ENCODE data around the gene JADE2.

JADE2 gene

DNA sequence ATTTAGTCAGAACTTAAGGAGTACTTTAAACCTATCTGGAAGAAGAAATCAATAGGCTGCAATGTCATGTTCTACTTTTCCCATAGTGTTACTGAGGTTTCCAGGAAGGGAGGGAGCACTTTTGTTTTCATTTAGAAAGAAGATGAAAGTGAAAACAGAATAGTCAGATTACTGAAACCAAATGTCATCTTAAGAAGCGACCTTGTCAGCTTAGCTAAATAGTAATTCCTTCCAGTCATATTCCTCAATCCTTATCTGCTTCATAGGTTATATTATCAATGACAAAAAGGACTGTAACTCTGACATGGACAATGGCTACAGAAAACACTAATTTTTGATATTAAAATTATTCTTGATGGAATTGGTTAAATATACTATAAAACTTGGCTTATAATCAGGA, 79.4 kb downstream of the JADE2 start (continued):
- no peak for TF ChIP-seq PPARA (CRISPR knock-in tag; IDR thresholded peaks at IDR 0.05; ENCODE audit: borderline replicate concordance)
- TF ChIP-seq, protein P1, sequence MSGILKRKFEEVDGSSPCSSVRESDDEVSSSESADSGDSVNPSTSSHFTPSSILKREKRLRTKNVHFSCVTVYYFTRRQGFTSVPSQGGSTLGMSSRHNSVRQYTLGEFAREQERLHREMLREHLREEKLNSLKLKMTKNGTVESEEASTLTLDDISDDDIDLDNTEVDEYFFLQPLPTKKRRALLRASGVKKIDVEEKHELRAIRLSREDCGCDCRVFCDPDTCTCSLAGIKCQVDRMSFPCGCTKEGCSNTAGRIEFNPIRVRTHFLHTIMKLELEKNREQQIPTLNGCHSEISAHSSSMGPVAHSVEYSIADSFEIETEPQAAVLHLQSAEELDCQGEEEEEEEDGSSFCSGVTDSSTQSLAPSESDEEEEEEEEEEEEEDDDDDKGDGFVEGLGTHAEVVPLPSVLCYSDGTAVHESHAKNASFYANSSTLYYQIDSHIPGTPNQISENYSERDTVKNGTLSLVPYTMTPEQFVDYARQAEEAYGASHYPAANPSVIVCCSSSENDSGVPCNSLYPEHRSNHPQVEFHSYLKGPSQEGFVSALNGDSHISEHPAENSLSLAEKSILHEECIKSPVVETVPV (CRISPR knock-in tag; IDR thresholded peaks at IDR 0.05): no peak
- no peak for TF ChIP-seq ARNTL (CRISPR knock-in tag; IDR thresholded peaks at IDR 0.05; ENCODE audit: borderline replicate concordance, low read depth)
- no peak for TF ChIP-seq TCF4 (CRISPR knock-in tag; IDR thresholded peaks at IDR 0.05; ENCODE audit: borderline replicate concordance)
- no peak for TF ChIP-seq ZNF70 (CRISPR knock-in tag; IDR thresholded peaks at IDR 0.05)
- TF ChIP-seq ISL1 (CRISPR knock-in tag; IDR thresholded peaks at IDR 0.05): no peak
- no peak for TF ChIP-seq OSR1 (CRISPR knock-in tag; IDR thresholded peaks at IDR 0.05)
- TF ChIP-seq, protein P2, sequence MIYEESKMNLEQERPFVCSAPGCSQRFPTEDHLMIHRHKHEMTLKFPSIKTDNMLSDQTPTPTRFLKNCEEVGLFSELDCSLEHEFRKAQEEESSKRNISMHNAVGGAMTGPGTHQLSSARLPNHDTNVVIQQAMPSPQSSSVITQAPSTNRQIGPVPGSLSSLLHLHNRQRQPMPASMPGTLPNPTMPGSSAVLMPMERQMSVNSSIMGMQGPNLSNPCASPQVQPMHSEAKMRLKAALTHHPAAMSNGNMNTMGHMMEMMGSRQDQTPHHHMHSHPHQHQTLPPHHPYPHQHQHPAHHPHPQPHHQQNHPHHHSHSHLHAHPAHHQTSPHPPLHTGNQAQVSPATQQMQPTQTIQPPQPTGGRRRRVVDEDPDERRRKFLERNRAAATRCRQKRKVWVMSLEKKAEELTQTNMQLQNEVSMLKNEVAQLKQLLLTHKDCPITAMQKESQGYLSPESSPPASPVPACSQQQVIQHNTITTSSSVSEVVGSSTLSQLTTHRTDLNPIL (CRISPR knock-in tag; IDR thresholded peaks at IDR 0.05; ENCODE audit: low read depth): no peak
- TF ChIP-seq, protein P3, sequence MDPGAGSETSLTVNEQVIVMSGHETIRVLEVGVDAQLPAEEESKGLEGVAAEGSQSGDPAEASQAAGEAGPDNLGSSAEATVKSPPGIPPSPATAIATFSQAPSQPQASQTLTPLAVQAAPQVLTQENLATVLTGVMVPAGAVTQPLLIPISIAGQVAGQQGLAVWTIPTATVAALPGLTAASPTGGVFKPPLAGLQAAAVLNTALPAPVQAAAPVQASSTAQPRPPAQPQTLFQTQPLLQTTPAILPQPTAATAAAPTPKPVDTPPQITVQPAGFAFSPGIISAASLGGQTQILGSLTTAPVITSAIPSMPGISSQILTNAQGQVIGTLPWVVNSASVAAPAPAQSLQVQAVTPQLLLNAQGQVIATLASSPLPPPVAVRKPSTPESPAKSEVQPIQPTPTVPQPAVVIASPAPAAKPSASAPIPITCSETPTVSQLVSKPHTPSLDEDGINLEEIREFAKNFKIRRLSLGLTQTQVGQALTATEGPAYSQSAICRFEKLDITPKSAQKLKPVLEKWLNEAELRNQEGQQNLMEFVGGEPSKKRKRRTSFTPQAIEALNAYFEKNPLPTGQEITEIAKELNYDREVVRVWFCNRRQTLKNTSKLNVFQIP (CRISPR knock-in tag; IDR thresholded peaks at IDR 0.05; ENCODE audit: borderline replicate concordance, low read depth): no peak

DNA sequence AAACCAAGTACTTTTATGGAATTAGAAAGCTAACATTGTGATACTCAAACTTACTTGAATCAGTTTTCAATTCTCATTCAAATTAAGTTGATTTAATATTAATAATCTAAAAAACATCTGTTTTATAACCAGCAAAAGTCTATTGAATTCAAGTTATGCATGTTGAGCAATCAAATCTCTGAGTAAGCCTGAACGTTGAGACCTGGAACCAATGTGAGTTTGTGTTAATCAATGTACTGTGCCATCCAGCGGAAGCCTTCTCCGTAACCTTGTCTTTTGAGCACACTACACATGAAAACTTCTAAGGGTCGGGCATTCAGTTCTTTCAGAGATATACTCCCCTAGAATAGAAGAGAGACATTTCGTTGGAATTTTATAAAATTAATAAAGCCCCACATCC, 81.3 kb downstream of the JADE2 start:
- TF ChIP-seq CSDC2 (CRISPR knock-in tag; IDR thresholded peaks at IDR 0.05): no peak
- no peak for TF ChIP-seq ARNTL (CRISPR knock-in tag; IDR thresholded peaks at IDR 0.05; ENCODE audit: borderline replicate concordance, low read depth)
- TF ChIP-seq, protein P3 (CRISPR knock-in tag; IDR thresholded peaks at IDR 0.05; ENCODE audit: borderline replicate concordance, low read depth): no peak
- TF ChIP-seq, protein P4, sequence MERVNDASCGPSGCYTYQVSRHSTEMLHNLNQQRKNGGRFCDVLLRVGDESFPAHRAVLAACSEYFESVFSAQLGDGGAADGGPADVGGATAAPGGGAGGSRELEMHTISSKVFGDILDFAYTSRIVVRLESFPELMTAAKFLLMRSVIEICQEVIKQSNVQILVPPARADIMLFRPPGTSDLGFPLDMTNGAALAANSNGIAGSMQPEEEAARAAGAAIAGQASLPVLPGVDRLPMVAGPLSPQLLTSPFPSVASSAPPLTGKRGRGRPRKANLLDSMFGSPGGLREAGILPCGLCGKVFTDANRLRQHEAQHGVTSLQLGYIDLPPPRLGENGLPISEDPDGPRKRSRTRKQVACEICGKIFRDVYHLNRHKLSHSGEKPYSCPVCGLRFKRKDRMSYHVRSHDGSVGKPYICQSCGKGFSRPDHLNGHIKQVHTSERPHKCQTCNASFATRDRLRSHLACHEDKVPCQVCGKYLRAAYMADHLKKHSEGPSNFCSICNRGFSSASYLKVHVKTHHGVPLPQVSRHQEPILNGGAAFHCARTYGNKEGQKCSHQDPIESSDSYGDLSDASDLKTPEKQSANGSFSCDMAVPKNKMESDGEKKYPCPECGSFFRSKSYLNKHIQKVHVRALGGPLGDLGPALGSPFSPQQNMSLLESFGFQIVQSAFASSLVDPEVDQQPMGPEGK (CRISPR knock-in tag; IDR thresholded peaks at IDR 0.05; ENCODE audit: borderline replicate concordance): no peak
- TF ChIP-seq, protein P5, sequence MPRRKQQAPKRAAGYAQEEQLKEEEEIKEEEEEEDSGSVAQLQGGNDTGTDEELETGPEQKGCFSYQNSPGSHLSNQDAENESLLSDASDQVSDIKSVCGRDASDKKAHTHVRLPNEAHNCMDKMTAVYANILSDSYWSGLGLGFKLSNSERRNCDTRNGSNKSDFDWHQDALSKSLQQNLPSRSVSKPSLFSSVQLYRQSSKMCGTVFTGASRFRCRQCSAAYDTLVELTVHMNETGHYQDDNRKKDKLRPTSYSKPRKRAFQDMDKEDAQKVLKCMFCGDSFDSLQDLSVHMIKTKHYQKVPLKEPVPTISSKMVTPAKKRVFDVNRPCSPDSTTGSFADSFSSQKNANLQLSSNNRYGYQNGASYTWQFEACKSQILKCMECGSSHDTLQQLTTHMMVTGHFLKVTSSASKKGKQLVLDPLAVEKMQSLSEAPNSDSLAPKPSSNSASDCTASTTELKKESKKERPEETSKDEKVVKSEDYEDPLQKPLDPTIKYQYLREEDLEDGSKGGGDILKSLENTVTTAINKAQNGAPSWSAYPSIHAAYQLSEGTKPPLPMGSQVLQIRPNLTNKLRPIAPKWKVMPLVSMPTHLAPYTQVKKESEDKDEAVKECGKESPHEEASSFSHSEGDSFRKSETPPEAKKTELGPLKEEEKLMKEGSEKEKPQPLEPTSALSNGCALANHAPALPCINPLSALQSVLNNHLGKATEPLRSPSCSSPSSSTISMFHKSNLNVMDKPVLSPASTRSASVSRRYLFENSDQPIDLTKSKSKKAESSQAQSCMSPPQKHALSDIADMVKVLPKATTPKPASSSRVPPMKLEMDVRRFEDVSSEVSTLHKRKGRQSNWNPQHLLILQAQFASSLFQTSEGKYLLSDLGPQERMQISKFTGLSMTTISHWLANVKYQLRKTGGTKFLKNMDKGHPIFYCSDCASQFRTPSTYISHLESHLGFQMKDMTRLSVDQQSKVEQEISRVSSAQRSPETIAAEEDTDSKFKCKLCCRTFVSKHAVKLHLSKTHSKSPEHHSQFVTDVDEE (CRISPR knock-in tag; IDR thresholded peaks at IDR 0.05): no peak
- no peak for TF ChIP-seq TOX (CRISPR knock-in tag; IDR thresholded peaks at IDR 0.05; ENCODE audit: borderline replicate concordance)
- ATAC-seq: no peak

DNA sequence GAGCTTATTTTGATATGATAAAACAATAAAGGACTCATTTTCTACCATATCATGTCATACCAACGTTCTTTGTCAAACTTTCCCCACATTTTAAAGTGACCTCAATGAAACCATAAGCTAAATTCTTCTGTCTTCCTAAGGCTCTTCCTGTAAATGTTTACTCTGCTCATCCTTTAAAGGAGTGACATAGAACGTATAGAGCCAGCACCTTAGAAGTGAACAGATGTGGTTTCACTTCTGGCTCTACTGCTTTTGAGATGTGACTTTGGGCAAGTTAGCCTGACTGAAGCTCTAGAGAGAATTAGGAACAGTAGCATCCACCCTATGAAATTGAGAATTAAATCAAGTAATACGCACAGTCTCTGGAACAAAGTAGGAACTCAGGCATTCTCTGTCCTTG, 83.1 kb downstream of the JADE2 start:
- ATAC-seq: no peak
- no peak for TF ChIP-seq SNAI2 (CRISPR knock-in tag; IDR thresholded peaks at IDR 0.05)
- TF ChIP-seq, protein P3 (CRISPR knock-in tag; IDR thresholded peaks at IDR 0.05; ENCODE audit: borderline replicate concordance, low read depth): no peak
- TF ChIP-seq ISL1 (CRISPR knock-in tag; IDR thresholded peaks at IDR 0.05): no peak
- TF ChIP-seq GLIS3 (CRISPR knock-in tag; IDR thresholded peaks at IDR 0.05): no peak
- TF ChIP-seq ARNTL (CRISPR knock-in tag; IDR thresholded peaks at IDR 0.05; ENCODE audit: borderline replicate concordance, low read depth): no peak
- TF ChIP-seq ZFP3 (CRISPR knock-in tag; IDR thresholded peaks at IDR 0.05): no peak
- no peak for TF ChIP-seq ZNF8 (CRISPR knock-in tag; IDR thresholded peaks at IDR 0.05)
- TF ChIP-seq OSR1 (CRISPR knock-in tag; IDR thresholded peaks at IDR 0.05): no peak
- no peak for TF ChIP-seq TOX (CRISPR knock-in tag; IDR thresholded peaks at IDR 0.05; ENCODE audit: borderline replicate concordance)
- TF ChIP-seq ESRRG (CRISPR knock-in tag; IDR thresholded peaks at IDR 0.05): no peak
- TF ChIP-seq TCF4 (CRISPR knock-in tag; IDR thresholded peaks at IDR 0.05; ENCODE audit: borderline replicate concordance): no peak
- no peak for TF ChIP-seq BACH2 (CRISPR knock-in tag; IDR thresholded peaks at IDR 0.05; ENCODE audit: borderline replicate concordance)
- no peak for TF ChIP-seq ZNF565 (CRISPR knock-in tag; conservative IDR thresholded peaks at IDR 0.05; ENCODE audit: low read depth)
- TF ChIP-seq, protein P5 (CRISPR knock-in tag; IDR thresholded peaks at IDR 0.05): no peak
- no peak for TF ChIP-seq RARB (CRISPR knock-in tag; IDR thresholded peaks at IDR 0.05)
- no peak for TF ChIP-seq ZC3H10 (CRISPR knock-in tag; IDR thresholded peaks at IDR 0.05)
- TF ChIP-seq ZNF70 (CRISPR knock-in tag; IDR thresholded peaks at IDR 0.05): no peak

Measured in SK-N-SH treated with all-trans-retinoic acid at 6 μM for 48 hours (cell line).